NCI-H460 (cell line): Measurements from ENCODE around the gene LDLRAD4. TPM values are rescaled to one million over a fixed set of nuclear protein-coding genes. Genes with fewer than 3 reads are reported as not detected.

Experiments
- DNase-seq: peaks from one replicate; pipeline ENCODE4 v3.0.0-alpha.2; 2016; ENCODE audit warnings: low read depth; ENCODE audit errors: extremely low read depth
- total RNA-seq: library from RNA; depleted of rRNA; stranded (reverse); fragments of >200 nt; shearing (Covaris generic); gene quantifications from 2 replicates; pipeline ENCODE4 v1.2.3, GENCODE V29; 2014

Gene LDLRAD4
- total RNA-seq, 1 experiment from 2014 or later: not detected

DNA sequence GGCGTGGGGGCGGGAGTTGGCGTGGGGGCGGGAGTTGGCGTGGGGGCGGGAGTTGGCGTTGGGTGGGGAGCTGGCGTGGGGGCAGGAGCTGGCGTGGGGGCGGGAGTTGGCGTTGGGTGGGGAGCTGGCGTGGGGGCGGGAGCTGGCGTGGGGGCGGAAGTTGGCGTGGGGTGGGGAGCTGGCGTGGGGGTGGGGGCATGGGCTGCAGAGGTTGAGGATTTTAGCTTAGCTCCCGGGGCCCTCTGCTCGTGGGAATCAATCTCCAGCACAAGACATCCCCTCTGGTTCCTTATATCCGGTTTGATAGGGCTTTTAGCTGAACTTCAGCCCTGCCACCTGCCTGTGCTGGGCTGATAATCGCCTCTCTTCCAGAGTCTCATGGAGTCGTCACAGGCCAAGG lies 177.0 kb downstream of the LDLRAD4 start:
- DNase-seq: no peak

DNA sequence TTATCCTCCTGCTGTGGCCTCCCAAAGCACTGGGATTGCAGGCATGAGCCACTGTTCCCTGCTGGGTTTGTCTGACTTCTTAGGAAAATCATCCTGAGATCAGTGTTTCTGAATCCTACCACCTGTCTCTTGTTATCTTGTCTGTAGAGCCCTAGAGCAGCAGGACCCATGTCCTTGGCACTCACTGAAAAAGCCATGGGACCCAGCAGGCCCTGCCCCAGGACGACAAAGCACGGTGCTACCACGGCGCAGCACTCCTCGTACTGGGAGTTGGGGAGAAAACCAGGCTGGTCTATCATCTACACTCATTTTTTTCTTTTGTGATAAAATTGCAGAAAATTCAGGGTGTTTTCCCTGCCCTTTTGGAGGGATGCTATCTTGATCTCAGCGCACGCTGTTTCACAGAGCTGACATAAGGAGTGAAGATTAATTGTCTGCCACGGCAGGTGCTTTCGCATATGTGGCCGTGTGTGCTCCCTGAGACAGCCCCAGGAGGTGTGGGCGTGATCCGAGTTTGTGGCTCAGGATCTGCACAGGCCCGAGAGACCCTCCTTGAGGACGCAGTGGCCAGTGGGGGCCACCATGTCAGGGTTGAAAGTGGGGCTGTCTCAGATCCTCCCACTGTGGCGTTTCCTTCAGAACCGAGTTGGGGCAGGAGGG lies 179.1 kb downstream of the LDLRAD4 start:
- no peak for DNase-seq

DNA sequence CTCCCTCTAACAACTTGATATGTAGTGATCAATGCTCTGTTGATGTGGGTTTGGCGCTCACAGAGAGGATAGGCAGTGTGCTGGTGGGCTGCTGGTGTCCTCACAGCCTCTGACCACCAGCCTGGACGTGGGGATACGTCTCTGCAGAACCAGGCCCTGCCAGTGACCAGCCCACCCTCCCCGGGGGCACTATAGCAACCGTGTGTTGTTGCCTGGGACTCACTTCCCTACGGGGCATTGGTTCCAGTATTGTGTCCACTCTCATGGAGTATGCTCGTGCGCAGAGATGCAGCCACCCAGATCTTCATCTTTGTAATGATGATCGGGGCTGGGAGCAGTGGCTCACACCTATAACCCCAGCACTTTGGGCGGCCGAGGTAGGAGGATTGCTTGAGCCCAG lies 180.1 kb downstream of the LDLRAD4 start:
- no peak for DNase-seq

DNA sequence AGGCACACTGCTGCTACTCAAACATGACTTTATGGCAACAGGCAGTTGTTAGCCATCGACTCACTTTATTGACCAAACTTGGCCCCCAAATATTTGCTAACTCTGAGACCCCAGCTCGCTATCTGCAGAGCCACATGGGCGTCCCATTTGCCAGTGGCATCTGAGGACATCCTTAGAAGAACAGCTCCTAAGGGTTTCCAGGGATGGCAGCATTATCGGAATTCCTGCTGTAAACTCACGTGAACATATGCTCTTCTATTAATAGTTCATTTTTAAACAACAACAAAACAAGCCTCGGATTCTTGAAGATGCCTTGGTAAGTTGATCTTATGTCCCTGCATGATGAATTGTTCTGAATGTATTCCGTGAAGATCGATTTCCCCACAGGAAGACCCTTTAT lies 181.0 kb downstream of the LDLRAD4 start:
- no peak for DNase-seq

DNA sequence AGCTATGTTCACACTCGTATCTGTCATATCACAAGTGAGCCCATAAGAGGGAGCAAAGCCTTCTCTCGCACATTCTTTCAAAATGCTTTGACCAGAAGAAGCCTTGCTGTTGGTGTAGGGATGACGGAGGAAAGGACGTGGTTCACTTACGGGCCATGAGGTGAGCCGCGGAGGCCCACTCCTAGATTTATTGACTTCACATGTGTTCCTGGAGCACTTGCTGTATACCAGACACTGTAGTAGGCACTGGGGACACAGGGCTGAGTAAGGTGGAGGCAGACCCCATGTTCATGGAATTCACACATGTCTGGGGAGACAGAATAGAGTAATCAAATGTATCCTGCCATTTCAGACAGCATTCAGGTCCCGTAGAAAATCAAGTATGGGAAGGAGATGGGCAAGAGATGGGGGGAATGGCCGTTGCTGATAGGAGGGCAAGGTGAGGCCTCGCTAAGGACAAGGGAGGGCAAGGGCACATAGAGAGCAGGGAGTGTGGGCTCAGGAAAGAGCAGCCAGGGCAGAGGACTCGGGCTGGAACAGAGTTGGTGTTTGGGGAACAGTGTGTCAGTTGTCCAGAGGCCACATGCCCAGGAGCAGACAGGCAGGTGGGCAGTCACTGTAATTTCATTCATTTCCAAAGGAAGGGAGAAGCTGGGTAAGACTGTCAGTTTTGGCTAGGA lies 182.2 kb downstream of the LDLRAD4 start:
- DNase-seq: no peak

DNA sequence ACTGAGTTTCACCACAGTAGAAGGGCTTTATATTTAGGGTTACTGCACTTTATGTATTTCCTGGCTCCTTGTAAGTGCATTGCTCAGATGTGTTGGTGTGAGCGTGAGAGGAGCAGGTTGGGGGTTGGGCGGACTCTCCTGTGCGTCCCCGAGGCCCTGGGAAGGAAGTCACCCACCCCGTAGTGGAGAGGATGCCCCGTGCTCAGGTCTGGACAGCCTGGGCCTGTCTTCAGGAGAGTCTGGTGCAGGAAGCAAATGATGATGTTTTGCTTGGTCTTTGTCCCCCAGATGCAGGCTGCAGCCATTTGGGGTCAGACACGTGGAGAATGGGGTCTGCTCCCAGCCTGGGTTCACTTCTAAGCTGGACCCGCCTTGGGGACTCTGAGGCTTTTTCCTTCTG lies 182.8 kb downstream of the LDLRAD4 start:
- DNase-seq: no peak

DNA sequence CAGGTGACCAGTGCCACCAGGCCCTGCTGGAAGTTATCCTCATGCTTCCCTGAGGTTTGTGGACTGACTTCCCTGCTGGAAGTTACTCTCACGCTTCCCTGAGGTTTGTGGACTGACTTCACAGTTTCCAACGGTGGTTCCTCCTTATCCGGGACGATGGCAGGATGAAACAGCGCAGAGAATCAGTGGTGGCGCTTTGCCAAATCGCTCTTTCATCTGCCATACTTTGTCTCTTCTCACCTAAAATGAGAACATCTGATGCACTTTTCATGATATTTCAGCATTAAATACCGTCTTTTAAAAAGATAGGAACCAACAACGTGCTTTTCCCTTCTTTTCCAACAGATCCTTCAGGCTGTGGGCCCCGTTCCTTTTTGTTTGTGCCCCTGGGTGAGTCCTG lies 183.3 kb downstream of the LDLRAD4 start:
- DNase-seq: no peak

DNA sequence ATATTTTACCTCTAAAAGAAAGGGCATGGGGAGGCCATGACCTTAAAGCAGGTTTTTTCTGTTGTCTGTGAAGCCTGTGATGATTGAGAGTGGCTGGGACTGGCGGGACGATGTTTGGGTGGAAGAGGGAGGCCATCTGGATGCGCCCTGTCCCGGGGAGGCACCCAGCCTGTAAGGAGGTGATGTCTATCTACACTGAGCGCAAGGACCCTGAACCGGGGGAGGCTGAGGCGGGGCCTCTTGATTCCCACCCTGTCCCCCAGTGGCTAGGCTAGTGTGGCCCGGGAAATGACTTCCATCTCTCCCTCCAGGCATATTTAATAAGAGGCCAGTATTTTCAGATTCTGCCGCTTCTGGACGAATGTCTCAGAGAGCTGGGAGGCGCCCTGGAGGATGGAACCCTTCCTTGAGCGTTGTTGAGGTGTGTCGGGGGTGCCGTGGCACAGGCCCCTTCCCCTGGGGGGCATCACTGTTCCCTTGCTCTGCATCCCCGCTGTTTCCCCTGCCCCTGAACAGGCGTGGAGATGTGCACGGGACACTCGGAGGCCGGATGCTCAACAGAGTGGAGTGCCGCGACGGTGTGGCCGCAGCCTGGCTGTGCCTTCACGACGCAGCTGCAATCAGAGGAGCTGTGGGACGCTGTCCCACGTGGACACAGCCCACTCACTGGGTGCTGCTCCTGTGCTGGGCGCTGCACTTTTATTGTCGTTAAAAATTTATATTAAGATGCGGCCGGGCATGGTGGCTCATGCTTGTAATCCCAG lies 185.4 kb downstream of the LDLRAD4 start:
- DNase-seq: no peak

DNA sequence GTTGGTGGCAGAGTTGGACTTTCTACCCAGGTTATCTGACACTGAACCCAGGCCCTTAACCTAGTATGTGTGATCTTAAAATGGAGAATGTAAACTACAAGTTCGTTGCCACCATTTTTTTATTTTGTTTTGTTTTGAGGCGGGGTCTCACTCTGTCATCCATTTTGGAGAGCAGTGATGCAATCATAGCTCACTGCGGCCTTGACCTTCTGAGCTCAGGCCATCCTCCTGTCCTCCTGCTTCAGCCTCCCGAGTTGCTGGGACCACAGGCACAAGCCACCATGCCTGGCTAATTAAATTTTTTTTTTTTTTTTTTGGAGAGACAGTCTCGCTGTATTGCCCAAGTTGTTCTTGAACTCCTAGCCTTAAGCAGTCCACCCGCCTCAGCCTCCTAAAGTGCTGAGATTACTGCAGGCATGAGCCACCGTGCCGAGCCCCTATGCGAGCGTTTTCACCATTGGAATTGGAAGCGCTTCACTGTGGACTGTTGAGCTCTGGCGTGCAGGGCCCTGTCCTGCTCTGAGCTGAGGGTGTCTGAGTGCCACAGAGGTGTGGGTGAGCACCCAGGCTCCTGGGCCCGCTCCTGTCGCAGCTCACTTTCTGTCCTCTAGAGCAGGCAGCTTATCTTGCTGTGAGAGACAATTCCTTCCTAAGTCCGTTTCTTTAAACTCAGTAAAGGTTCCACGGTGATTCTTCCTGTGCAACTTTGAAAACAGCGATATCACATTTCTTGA lies 186.9 kb downstream of the LDLRAD4 start:
- no peak for DNase-seq

DNA sequence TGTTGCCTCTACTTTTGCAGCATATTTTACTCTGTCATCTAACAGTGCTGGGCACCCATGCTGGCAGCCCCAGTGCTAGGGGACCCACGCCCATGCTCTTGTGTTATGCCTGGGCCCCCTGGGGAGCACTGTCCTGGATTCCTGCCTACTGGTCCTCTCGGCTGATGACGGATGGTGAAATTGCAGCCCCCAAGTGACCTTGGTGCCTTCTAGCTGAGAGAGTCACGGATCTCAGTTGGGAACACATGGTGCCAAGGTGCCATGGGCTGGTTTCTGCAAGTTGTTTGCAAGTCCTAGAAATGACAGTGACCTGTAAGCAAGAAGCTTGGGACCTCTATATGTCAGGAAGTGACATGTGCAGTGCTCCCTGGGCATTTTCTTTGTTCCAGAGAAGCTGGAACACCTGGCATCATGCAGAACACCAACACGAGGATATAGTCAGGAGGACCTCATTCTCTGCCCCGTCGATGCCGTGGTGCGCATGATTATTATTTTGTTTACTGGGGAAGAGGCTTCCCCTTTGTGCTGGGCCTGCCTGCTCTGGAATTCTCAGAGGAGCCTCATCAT lies 187.6 kb downstream of the LDLRAD4 start:
- DNase-seq: no peak

DNA sequence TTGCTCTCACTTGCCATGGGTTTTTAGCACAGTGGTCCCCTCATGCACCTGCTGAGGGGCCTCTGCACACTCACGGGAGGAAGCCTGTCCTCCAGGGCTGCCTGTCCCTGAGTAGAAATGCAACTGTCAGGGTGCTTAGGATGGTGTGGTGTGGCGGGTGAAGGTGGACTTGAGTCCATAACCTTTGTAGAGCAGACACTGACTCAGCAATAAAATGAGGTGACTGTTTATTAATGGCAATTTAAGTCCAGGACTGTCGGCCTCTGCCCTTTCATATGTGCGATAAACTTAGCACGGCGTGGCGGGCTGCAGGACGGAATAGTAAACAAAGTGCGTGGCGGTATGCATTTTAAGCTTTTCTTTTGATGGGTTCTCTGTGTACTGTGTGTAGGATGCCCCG lies 188.2 kb downstream of the LDLRAD4 start:
- DNase-seq: no peak

DNA sequence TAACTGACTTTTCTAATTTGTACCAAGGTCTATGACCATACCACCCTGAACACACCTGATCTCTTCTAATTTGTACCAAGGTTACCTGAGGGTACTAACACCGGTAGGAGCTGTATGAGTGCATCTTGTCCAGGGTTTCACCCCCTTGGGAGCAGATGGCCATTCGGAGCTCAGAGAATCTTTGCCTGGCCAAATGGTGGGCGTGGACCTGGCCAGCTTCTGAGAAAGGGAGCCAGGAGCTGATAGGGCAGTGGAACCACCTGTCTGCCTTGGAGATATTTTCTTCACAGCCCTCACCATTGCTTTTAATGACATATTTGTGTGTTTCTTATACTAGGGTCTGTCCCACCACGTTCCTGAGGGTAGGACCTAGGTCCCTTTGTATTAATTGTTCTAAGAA lies 188.9 kb downstream of the LDLRAD4 start:
- DNase-seq: no peak

DNA sequence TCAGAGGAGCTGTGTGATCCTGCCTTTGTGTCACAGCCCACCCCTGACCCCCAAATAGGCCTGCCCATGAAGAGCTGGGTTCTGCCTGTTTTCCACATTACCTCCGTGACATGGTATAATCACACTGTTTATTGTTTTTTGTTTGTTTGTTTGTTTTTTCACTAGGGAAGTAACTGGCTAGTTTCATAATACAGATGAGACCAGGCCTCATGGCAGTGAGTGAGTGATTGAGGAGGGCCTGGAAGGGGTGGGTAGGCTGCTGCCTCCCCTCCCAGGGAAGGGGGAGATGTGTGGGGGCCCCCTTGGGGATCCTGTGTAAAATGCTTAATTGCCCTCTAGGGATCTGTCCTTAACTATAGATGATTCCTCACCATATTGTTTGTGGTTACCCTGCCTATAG lies 190.5 kb downstream of the LDLRAD4 start:
- no peak for DNase-seq

DNA sequence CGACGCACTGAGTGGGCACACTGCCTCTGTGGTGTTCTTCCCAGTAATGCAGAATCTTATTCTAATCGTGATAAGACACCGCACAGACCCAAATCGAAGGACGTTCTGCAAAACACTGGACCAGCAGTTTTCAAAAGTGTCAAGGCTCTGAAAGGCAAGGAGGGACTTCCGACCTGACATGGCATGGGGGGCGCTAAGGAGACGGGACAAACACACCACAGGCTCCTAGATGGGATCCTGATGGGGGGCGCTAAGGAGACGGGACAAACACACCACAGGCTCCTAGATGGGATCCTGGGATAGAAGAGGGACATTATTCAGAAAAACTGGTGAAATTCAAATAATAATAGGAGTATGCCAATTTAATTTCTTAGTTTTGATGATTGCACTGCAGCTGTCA lies 191.4 kb downstream of the LDLRAD4 start:
- DNase-seq: no peak

DNA sequence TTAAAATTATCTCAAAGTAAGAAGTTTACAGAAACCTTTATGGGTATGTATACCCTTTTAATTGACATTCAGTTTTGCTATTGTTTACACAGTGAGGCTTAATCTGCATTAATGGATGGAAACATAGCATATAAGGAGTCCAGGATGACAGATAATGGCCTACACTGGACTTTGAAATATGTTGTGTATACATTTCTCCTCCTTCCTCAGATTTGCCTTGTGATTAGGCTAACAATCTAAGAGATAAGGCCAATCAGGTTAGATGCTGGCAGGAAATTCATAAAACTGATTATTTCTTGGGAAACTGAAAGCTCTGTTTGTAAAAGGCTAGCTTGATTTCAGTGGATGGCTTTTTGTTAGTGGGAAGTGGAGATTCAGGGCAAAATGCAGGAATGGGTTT lies 191.9 kb downstream of the LDLRAD4 start:
- no peak for DNase-seq

DNA sequence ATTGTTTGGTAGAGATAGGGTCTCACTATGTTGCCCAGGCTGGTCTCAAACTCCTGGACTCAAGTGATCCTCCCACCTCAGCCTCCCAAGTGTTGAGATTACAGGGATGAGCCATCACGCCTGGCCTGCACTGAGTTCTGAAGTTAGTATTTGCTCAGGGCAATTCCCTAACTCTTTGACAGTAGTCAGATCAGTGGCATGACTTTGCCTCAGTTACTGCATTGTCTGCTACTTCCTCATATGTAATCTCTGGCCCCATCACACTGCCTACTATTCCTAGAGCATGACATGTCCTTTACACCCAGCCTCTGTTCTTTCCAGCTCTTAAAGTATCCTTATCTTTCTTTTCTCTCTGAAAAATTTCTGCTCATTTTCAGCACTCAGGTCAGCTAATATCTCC lies 193.5 kb downstream of the LDLRAD4 start:
- no peak for DNase-seq

DNA sequence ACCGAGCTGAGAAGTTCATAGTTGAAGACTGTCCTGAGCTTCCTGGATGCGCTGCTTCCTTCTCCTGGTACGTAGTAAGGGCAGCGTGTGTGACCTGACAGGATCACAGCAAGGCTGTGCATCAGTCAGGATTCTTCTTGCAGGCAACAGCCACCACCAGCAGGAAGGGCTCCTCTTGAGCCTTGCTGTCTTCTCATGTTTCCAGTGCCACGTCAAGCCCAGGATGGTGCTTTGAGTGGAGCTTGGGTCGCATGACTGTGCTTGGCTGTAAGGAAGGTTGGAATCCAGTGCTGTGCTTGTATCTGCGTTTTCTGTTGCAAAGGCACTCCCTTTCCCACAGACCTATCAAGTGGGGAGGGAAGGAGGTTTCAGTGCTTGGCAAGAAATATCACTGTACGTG lies 194.3 kb downstream of the LDLRAD4 start:
- DNase-seq: no peak

DNA sequence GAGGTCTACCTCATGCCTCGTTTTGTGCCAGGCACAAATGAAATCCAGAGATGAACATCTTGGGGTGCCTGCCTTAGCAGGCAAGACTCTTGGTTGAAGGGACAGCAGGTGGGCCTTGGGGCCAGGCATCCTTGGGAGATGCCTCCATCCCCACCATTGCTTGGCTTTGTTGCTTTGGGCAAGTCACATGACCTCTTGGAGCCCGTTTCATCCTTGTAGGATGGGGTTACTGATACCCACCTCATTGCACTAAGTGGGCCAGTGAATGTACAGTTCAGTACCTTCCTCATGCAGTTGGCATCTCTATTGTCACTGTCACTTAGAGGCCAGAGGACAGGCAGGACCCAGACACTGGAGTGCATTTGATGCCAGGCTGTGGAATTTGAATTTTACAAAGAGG lies 195.5 kb downstream of the LDLRAD4 start:
- no peak for DNase-seq

DNA sequence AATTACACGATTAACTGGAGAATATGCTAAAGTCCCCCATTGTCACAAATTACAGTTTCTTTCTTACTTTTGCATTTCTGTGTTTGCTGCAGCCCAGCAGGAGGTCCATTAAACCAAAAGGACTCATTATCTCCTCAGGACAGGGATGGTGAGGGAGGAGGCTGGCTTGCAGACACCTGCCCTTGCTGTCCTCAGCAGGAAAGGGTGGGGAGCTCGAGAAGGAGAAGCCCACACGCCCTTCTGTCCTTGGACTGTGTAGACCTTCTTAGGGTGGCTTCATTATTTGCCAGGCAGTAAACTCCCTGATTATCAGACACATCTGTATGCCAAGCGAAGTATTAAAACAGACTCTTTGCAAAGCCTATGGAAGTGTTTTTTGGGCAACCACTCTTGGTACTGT lies 196.0 kb downstream of the LDLRAD4 start:
- DNase-seq: no peak

DNA sequence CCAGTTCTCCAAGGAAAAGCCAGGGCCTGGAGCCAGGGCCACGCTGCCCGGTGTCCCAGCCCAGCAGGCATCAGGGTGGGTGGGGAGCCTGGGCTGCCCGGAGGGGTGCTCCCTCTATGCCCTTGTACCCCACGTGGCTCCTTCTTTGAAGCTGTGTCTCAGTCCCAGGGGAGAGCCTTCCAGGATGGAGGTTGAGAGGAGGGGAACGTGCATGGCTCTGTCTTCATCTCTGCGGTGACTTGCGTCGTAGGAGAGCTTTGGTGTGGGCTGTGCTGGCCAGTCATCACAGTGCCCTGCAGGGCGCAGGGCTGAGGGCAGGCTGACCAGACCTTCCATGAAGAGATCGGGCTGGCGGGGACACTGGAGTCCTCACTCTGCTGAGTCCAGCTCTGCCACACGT lies 197.2 kb downstream of the LDLRAD4 start:
- DNase-seq: no peak

DNA sequence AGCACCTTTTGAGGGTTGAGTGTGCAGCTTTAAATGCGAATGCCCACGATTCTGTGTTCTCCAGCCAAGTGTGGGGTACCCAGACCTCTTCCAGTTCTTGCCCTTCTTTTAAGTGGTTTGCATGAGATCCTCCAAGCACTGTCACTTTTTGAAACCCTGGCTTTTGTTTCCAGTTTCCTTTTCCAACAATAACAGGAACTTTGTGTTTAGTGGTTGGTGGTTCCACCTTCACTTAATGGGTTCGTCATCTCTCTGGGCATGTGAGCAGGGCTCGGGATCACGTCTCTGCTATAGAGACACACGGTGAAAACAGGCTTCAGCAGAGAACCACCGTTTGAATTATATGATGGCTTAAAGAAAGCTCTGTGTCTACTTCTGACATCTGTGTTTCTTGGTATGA lies 197.6 kb downstream of the LDLRAD4 start:
- no peak for DNase-seq
